Uterus (tissue), 2 donors: Measurements from ENCODE around the gene SGCA.

Source experiments
- POLR2A ChIP-seq, 2 donors: fragments of 450-650 bp; IDR thresholded peaks; one replicate each; pipeline ENCODE4 v1.6.1; 2016; ENCODE audit warnings: antibody characterized with exemption in 2 of 2, mild to moderate bottlenecking in 1 of 2, moderate library complexity in 1 of 2
- TF ChIP-seq, protein P1 (sequence below), 4 experiments: fragments of 200-600 bp in 2 of 4; fragments of 450-650 bp in 2 of 4; sonication (generic) in 2 of 4; IDR thresholded peaks; one replicate each; pipeline ENCODE4 v1.5.1; 2016 to 2019; ENCODE audit warnings: antibody characterized with exemption in 4 of 4, mild to moderate bottlenecking in 2 of 4, moderate library complexity in 1 of 4

DNA sequence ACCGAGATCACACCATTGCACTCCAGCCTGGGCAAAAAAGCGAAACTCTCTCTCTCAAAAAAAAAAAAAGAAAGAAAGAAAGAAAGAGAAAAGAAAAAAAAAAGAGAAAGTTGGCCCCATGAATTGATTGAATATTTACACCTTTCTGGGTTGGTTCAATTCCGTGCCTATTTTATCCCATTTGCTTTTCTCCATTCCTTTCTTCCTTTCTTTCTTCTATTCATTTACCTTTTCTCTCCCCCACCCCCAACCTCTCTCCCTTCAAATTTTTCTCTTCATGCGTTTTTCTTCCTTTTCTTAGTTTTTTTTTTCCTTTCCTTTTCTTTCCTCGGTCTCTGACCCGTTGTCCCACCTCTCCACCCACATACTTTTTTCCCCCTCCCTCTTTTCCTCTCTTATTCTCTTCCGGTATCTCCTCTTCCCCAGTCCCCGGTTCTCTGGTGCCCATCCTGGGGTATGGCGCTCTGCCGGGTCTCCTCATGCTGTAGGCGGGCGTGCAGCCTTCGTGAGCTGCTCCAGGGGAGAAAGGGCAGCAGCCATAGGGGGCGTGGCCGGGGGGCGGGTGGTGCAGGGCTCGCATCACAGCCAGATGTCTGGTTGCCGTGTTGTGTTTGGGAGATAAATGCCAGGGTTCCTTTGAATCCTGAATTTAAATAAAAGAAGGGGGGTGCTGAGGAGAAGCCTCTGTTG is 40.9 kb downstream of the SGCA start:
- TF ChIP-seq, protein P1, sequence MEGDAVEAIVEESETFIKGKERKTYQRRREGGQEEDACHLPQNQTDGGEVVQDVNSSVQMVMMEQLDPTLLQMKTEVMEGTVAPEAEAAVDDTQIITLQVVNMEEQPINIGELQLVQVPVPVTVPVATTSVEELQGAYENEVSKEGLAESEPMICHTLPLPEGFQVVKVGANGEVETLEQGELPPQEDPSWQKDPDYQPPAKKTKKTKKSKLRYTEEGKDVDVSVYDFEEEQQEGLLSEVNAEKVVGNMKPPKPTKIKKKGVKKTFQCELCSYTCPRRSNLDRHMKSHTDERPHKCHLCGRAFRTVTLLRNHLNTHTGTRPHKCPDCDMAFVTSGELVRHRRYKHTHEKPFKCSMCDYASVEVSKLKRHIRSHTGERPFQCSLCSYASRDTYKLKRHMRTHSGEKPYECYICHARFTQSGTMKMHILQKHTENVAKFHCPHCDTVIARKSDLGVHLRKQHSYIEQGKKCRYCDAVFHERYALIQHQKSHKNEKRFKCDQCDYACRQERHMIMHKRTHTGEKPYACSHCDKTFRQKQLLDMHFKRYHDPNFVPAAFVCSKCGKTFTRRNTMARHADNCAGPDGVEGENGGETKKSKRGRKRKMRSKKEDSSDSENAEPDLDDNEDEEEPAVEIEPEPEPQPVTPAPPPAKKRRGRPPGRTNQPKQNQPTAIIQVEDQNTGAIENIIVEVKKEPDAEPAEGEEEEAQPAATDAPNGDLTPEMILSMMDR (IDR thresholded peaks at IDR 0.05), result no peak
- no peak for TF ChIP-seq POLR2A (IDR thresholded peaks at IDR 0.05)
